Heart right ventricle (tissue), 16 donors: Measurements from ENCODE around the gene PTCH2. TPM values are rescaled to one million over a fixed set of nuclear protein-coding genes. Genes with fewer than 3 reads are reported as not detected.

ENCODE experiments used
- ATAC-seq, 8 donors: fragments of 200-7000 bp; cut with Tn5 transposase; one replicate each; pipeline ENCODE4 v1.9.1; 2020; ENCODE audit warnings: mild to moderate bottlenecking in 8 of 8, moderate library complexity in 8 of 8, moderate number of reproducible peaks in 1 of 8
- DNase-seq, 2 donors: peaks; one replicate each; pipeline ENCODE4 v3.0.0-alpha.2; 2020
- H3K27ac ChIP-seq, 10 donors: fragments of 200-600 bp; sonication (generic) in 2 of 10; one replicate each; pipeline versions ENCODE4 v1.5.0 to v1.8.0; 2020 to 2022; ENCODE audit warnings: mild to moderate bottlenecking in 3 of 10
- H3K27me3 ChIP-seq, 7 donors: fragments of 200-600 bp; one replicate each; pipeline ENCODE4 v1.8.0; 2021 to 2022; ENCODE audit warnings: mild to moderate bottlenecking in 2 of 7
- H3K36me3 ChIP-seq, 9 donors: fragments of 200-600 bp; sonication (generic) in 1 of 9; one replicate each; pipeline versions ENCODE4 v1.5.0 to v1.8.0; 2020 to 2022; ENCODE audit warnings: mild to moderate bottlenecking in 2 of 9
- H3K4me1 ChIP-seq, 9 donors: fragments of 200-600 bp; sonication (generic) in 1 of 9; one replicate each; pipeline versions ENCODE4 v1.5.0 to v1.8.0; 2020 to 2022; ENCODE audit warnings: mild to moderate bottlenecking in 4 of 9
- H3K4me3 ChIP-seq, 10 donors: fragments of 200-600 bp; sonication (generic) in 2 of 10; one replicate each; pipeline versions ENCODE4 v1.5.0 to v1.8.0; 2020 to 2022; ENCODE audit warnings: mild to moderate bottlenecking in 7 of 10, moderate library complexity in 2 of 10
- H3K9me3 ChIP-seq, 11 donors: fragments of 200-600 bp in 10 of 11; sonication (generic) in 2 of 11; one replicate each; pipeline versions ENCODE4 v1.5.0 to v1.8.0; 2013 to 2022; ENCODE audit warnings: mild to moderate bottlenecking in 2 of 11, control low read depth in 1 of 11, moderate library complexity in 1 of 11
- CTCF ChIP-seq, 9 donors: fragments of 200-600 bp; sonication (generic) in 2 of 9; IDR thresholded peaks; one replicate each; pipeline versions ENCODE4 v1.5.0 to v1.8.0; 2021 to 2022; ENCODE audit warnings: antibody characterized with exemption in 9 of 9, mild to moderate bottlenecking in 5 of 9, moderate library complexity in 1 of 9
- WGBS, 2 donors: extraction: QIAGEN DNeasy Blood & Tissue Kit; methylation state at CpG; one replicate each; pipeline ENCODE4 v1.1.7; 2013; ENCODE audit warnings: inconsistent platforms in 1 of 2; 5-methylcytosine and 5-hydroxymethylcytosine counted together
- intact Hi-C, 10 donors: fragments of 100-400 bp; cut with DNase I; formaldehyde crosslinking; loops; one replicate each; pipeline versions ENCODE4 v1.11.1 to v1.14.2; 2022
- long read RNA-seq, 3 donors: library from polyadenylated mRNA; unstranded; transcript quantifications; one replicate each; pipeline ENCODE4 v2.0.0, GENCODE V29; 2020 to 2021
- polyA plus RNA-seq, 2 donors: library from polyadenylated mRNA; stranded (reverse); fragments of 200-250 nt; gene quantifications; one replicate each; pipeline ENCODE4 v1.2.3, GENCODE V29; 2013
- total RNA-seq, 10 donors: library from RNA; stranded (reverse); fragmentation: NEBNext Ultra II Directional in 3 of 10; extraction: Animal tissue kit (Norgen Biotek cat#: 25700) in 3 of 10; gene quantifications; one replicate each; pipeline versions ENCODE4 v1.2.1 to v1.2.4, GENCODE V29; 2021 to 2023
- donor health status: Arrhythmogenic right ventricular cardiomyopathy.
- donor health status: ischemic (EF 13 %, LVEDD 7.1; RV severe dilation, severe dysfunction).
- donor health status: healthy with polysubstance abuse.
- donor health status: DM: no; HTN: yes; CAD: no.
- donor health status: DM: no; HTN: no; CAD: no.
- donor health status: ischemic (EF 25% LVEDD 6.9; RV normal size, moderate dysfunction).
- donor health status: ischemic (EF 25% LVEDD 5.7; RV mildly dilated, moderate dysfunction).
- donor health status: healthy.
- donor health status: DM: yes; HTN: yes; CAD: no.
- donor health status: Ischemic cardiomyopathy.
- donor health status: ischemic (EF 35%, LVEDD 5.7; RV mildly dilated, moderate dysfunction).
- donor health status: nonischemic (EF 11% LVEDD 7.7; RV severe dilation, severe dysfunction).
- donor health status: DM: yes; HTN: yes; CAD: no.
- donor health status: PGD.
- donor health status: ischemic (EF 29% LVEDD 5.4; RV normal size, mild dysfunction).
- donor health status: nonischemic (EF 23%, LVEDD 6.1; RV moderate dilation, normal function).

The PTCH2 gene, protein sequence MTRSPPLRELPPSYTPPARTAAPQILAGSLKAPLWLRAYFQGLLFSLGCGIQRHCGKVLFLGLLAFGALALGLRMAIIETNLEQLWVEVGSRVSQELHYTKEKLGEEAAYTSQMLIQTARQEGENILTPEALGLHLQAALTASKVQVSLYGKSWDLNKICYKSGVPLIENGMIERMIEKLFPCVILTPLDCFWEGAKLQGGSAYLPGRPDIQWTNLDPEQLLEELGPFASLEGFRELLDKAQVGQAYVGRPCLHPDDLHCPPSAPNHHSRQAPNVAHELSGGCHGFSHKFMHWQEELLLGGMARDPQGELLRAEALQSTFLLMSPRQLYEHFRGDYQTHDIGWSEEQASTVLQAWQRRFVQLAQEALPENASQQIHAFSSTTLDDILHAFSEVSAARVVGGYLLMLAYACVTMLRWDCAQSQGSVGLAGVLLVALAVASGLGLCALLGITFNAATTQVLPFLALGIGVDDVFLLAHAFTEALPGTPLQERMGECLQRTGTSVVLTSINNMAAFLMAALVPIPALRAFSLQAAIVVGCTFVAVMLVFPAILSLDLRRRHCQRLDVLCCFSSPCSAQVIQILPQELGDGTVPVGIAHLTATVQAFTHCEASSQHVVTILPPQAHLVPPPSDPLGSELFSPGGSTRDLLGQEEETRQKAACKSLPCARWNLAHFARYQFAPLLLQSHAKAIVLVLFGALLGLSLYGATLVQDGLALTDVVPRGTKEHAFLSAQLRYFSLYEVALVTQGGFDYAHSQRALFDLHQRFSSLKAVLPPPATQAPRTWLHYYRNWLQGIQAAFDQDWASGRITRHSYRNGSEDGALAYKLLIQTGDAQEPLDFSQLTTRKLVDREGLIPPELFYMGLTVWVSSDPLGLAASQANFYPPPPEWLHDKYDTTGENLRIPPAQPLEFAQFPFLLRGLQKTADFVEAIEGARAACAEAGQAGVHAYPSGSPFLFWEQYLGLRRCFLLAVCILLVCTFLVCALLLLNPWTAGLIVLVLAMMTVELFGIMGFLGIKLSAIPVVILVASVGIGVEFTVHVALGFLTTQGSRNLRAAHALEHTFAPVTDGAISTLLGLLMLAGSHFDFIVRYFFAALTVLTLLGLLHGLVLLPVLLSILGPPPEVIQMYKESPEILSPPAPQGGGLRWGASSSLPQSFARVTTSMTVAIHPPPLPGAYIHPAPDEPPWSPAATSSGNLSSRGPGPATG
- total RNA-seq (1 to 10 TPM in 1 of 10 donors, under 1 TPM in 9; 0.32 to 1.1 (median 0.44) TPM), polyA plus RNA-seq (under 1 TPM; 0.25 to 0.80 TPM)
- long read RNA-seq, donor 1, result 0 reads
- long read RNA-seq, donor 2, partial matches to known transcripts, result 1 of 1 reads
- long read RNA-seq, donor 2, other reads (novel, unspliced or antisense), result 0 of 1 reads
- long read RNA-seq, donor 3, result 0 reads

DNA sequence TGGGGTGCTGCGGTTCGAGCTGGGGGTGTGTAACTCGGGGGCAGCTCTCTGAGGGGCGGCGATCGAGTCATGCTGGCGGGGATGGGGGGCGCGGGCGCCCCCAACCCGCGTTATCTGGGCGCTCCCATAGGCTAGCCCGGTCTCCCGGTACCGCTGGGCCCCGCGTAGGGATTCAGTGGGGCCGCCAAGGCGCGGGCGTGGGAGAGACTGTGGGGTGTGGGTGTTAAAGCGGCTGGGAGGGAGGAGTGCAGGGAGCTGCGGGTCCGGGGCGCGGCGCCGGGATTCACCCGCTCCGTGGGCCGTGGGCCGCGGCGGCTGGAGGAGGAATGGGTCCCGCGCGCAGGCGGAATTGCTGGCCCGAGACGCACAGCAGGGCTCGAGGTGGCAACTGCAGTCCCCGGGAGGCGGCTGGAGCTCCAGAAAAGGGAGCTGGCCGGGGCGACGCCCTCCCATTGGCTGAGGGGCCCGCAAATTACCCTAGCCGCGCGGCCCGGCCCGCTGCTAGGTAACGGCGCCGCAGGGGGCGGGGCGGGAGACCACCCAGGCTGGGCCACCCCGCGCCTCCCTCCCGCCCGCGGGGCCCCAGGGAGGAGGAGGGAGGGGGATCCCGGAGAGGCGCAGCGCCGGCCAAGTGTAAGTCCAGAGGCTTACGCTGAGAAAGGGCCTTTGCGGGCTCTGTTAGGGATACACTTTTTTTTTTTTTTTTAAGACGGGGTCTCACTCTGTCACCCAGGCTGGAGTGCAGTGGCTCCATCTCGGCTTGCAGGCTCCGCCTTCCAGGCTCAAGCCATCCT, at the start of gene PTCH2:
TSS of gene PTCH2 (minus strand) at position 392 of the 794 bp plus-strand sequence. CDS start at position 71, 321 bp downstream.
- ATAC-seq (peak; percentile 85 to 93 (median 87)), DNase-seq (peak; percentile 71 to 72)
- peaks cover 0 to 19% (median 0%) of the 10 kb centered on the region in 7 donors for H3K27me3 ChIP-seq
- H3K36me3 ChIP-seq, result no peaks in the 10 kb centered on the region
- peak within 1 kb of the TSS in 8 of 10 donors; percentile 24 to 78 (median 60) for H3K27ac ChIP-seq
- peaks cover 0 to 20% (median 8%) of the 10 kb centered on the region in 9 donors for H3K4me1 ChIP-seq
- H3K4me3 ChIP-seq, result peak within 1 kb of the TSS; percentile 5 to 74 (median 62)
- WGBS, 2 donors, result 2% methylated on average over 69 to 72 of the region's 72 CpGs
- intact Hi-C loops, result loop anchor here in 1 of 10 donors (5.0 kb wide), 1 partner anchor 144 kb away; the partner anchor contains the start of gene EIF2B3
- no peak for TF ChIP-seq CTCF (IDR thresholded peaks at IDR 0.05)
- no peaks in the 10 kb centered on the region for H3K9me3 ChIP-seq

- Histone ChIP-seq H3K9me3 (peaks cover 0 to 32% (median 0%) of the 10 kb centered on the region in 11 donors), H3K4me3 (no peak overlapping the region), H3K27me3 (no peaks in the 10 kb centered on the region), H3K36me3 (peaks cover 0 to 45% (median 0%) of the 10 kb centered on the region in 9 donors), H3K27ac (no peak overlapping the region), H3K4me1 (peaks cover 0 to 4% (median 0%) of the 10 kb centered on the region in 9 donors)
- WGBS, 2 donors, result 85 to 87% methylated on average over 3 of the region's 3 CpGs
- DNase-seq (no peak), ATAC-seq (no peak)
- no peak for TF ChIP-seq CTCF (IDR thresholded peaks at IDR 0.05)
- intact Hi-C loops, result no loop called here
Observed at GRCh38 chr1:44890007-44890406, 47.0 kb upstream of the PTCH2 start.

- intact Hi-C loops, result loop anchor here in 1 of 10 donors (5.0 kb wide), 1 partner anchor 62 kb away; no protein-coding TSS in a partner anchor
- peaks cover 0 to 24% (median 3%) of the 10 kb centered on the region in 9 donors for H3K4me1 ChIP-seq
- H3K27ac ChIP-seq, result peak overlapping the region in 1 of 10 donors; percentile 71
- no peak for DNase-seq
- H3K9me3 ChIP-seq, result peaks cover 0 to 28% (median 0%) of the 10 kb centered on the region in 11 donors
- no peaks in the 10 kb centered on the region for H3K27me3 ChIP-seq
- TF ChIP-seq CTCF (IDR thresholded peaks at IDR 0.05), result no peak
- 85% methylated on average over 6 of the region's 6 CpGs for WGBS, 2 donors
- H3K36me3 ChIP-seq, result peaks cover 0 to 42% (median 0%) of the 10 kb centered on the region in 9 donors
- ATAC-seq, result no peak
- no peak overlapping the region for H3K4me3 ChIP-seq
Observed at GRCh38 chr1:44885406-44885805, 42.4 kb upstream of the PTCH2 start.
